GM12878 (cell line): ENCODE results near the gene IL23R. TPM values are rescaled to one million over a fixed set of nuclear protein-coding genes. Genes with fewer than 3 reads are reported as not detected.
A peak's percentile ranks its signal among the peaks of the same experiment; 100 is the strongest.

Source experiments
- ATAC-seq: fragments of 200-7000 bp; cut with Tn5 transposase; 3 replicates; pipeline ENCODE4 v1.9.1; 2020; ENCODE audit warnings: mild to moderate bottlenecking, moderate library complexity
- BruUV-seq: library from RNA; stranded (reverse); fragments of 400-500 nt; replicated peaks from 2 replicates; lab custom pipeline; 2021; lab: Mats Ljungman, UMichigan
- CTCF ChIA-PET: fragments of 300-600 bp; sonication (Branson Sonifier 250); formaldehyde crosslinking; extraction: SDS; loops from one replicate; lab custom pipeline; 2021; ENCODE audit warnings: inconsistent platforms; lab: Yijun Ruan, JAX
- POLR2A ChIA-PET: fragments of 350-600 bp; formaldehyde crosslinking; extraction: SDS; loops from one replicate; lab custom pipeline; 2021; ENCODE audit warnings: inconsistent platforms; lab: Charles Lee
- RAD21 ChIA-PET: fragments of 300-600 bp; sonication (Branson Sonifier 250); formaldehyde crosslinking; loops from one replicate; lab custom pipeline; 2023; ENCODE audit warnings: antibody characterized with exemption; ENCODE audit not compliant: unreplicated experiment; lab: Charles Lee
- SMC1A ChIA-PET: fragments of 300-600 bp; sonication (Branson Sonifier 250); formaldehyde crosslinking; loops from one replicate; lab custom pipeline; 2023; ENCODE audit not compliant: unreplicated experiment, uncharacterized antibody; lab: Charles Lee
- DNase-seq: peaks from one replicate; pipeline ENCODE4 v3.0.0-alpha.2; 2011; ENCODE audit warnings: low read depth, low spot score
- FAIRE-seq: peaks from 3 replicates; lab custom pipeline; 2011; peaks lifted over from hg19 to GRCh38; lab: Jason Lieb, UNC
- H2AFZ ChIP-seq: 2 replicates; pipeline ENCODE4 v1.6.0; 2011; ENCODE audit warnings: low read depth, low read length, control low read depth; ENCODE audit not compliant: control insufficient read depth
- H3K27ac ChIP-seq: 2 replicates; pipeline ENCODE4 v1.5.1; 2011; ENCODE audit warnings: control low read depth; ENCODE audit not compliant: control insufficient read depth, insufficient read depth
- H3K27me3 ChIP-seq, 2 experiments: replicated peaks in 1 of 2; 2 replicates each; pipeline versions ENCODE4 v1.6.0 to v1.6.1; 2011; ENCODE audit warnings: low read length in 1 of 2; ENCODE audit not compliant: control insufficient read depth in 2 of 2, insufficient read depth in 2 of 2
- H3K36me3 ChIP-seq, 2 experiments: 2 replicates each; pipeline ENCODE4 v1.5.1; 2011; ENCODE audit warnings: low read length in 1 of 2; ENCODE audit not compliant: control insufficient read depth in 2 of 2, insufficient read depth in 2 of 2
- H3K4me1 ChIP-seq: 2 replicates; pipeline ENCODE4 v1.6.1; 2011; ENCODE audit warnings: mild to moderate bottlenecking, low read length, moderate library complexity, mixed read lengths; ENCODE audit not compliant: control insufficient read depth, insufficient read depth
- H3K4me2 ChIP-seq: 2 replicates; pipeline ENCODE4 v1.6.0; 2011; ENCODE audit warnings: control low read depth; ENCODE audit not compliant: control insufficient read depth, insufficient read depth
- H3K4me3 ChIP-seq: fragments of 200-600 bp; sonication (generic); 2 replicates; pipeline ENCODE4 v1.5.1; 2016
- H3K79me2 ChIP-seq: 2 replicates; pipeline ENCODE4 v1.6.0; 2011; ENCODE audit warnings: low read length; ENCODE audit not compliant: control insufficient read depth, insufficient read depth
- H3K9ac ChIP-seq: 2 replicates; pipeline ENCODE4 v1.8.0; 2011; ENCODE audit warnings: low read length, control low read depth, mixed read lengths; ENCODE audit not compliant: control insufficient read depth, insufficient read depth
- H3K9me3 ChIP-seq: replicated peaks from 3 replicates; pipeline ENCODE4 v1.5.1; 2011; ENCODE audit warnings: mild to moderate bottlenecking, low read length; ENCODE audit not compliant: control insufficient read depth, insufficient read depth
- H4K20me1 ChIP-seq: 2 replicates; pipeline ENCODE4 v1.6.0; 2011; ENCODE audit not compliant: control insufficient read depth, insufficient read depth
- CHD1 ChIP-seq: IDR thresholded peaks from 2 replicates; pipeline ENCODE4 v1.6.1; 2012; ENCODE audit warnings: low read depth, low read length, improper control_type of control experiment
- E2F8 ChIP-seq: fragments of 450-650 bp; IDR thresholded peaks from 2 replicates; pipeline ENCODE4 v1.6.1; 2018; ENCODE audit warnings: mild to moderate bottlenecking, low read depth, moderate library complexity; ENCODE audit not compliant: partially characterized antibody
- ESRRA ChIP-seq: IDR thresholded peaks from 2 replicates; pipeline ENCODE4 v1.6.1; 2012; ENCODE audit warnings: mild to moderate bottlenecking, low read length, improper control_type of control experiment
- ETV6 ChIP-seq, 2 experiments: fragments of 450-650 bp in 1 of 2; IDR thresholded peaks in 1 of 2; conservative IDR thresholded peaks in 1 of 2; 2 replicates each; pipeline ENCODE4 v1.6.1; 2014; ENCODE audit warnings: antibody characterized with exemption in 1 of 2, borderline replicate concordance in 1 of 2, low read depth in 1 of 2, mild to moderate bottlenecking in 1 of 2, moderate library complexity in 1 of 2
- FOXM1 ChIP-seq: IDR thresholded peaks from 2 replicates; pipeline ENCODE4 v1.6.1; 2012; ENCODE audit warnings: low read depth, mild to moderate bottlenecking, inconsistent platforms, low read length, moderate library complexity
- GABPA ChIP-seq: IDR thresholded peaks from 2 replicates; pipeline ENCODE4 v1.6.1; 2014; ENCODE audit warnings: antibody characterized with exemption, low read depth, mild to moderate bottlenecking, inconsistent platforms
- JUND ChIP-seq: IDR thresholded peaks from 2 replicates; pipeline ENCODE4 v1.6.1; 2012; ENCODE audit warnings: low read depth, mild to moderate bottlenecking, low read length, improper control_type of control experiment, moderate library complexity
- MEF2A ChIP-seq: IDR thresholded peaks from 2 replicates; pipeline ENCODE4 v1.6.1; 2011; ENCODE audit warnings: low read depth, mild to moderate bottlenecking, low read length, moderate library complexity; ENCODE audit not compliant: insufficient read depth
- MTA2 ChIP-seq: fragments of 450-650 bp; IDR thresholded peaks from 2 replicates; pipeline ENCODE4 v1.6.1; 2016; ENCODE audit warnings: low read depth, mild to moderate bottlenecking, moderate library complexity
- NFYB ChIP-seq: IDR thresholded peaks from 2 replicates; pipeline ENCODE4 v1.6.1; 2011; ENCODE audit warnings: low read depth, mild to moderate bottlenecking, low read length, improper control_type of control experiment, moderate library complexity; ENCODE audit not compliant: insufficient read depth
- RBBP5 ChIP-seq: fragments of 200-600 bp; sonication (generic); conservative IDR thresholded peaks from 2 replicates; pipeline ENCODE4 v1.6.1; 2016
- SUPT20H ChIP-seq: IDR thresholded peaks from 2 replicates; pipeline ENCODE4 v1.6.1; 2011; ENCODE audit warnings: low read depth, mild to moderate bottlenecking, low read length, moderate library complexity, borderline replicate concordance; ENCODE audit not compliant: control insufficient read depth
- TARDBP ChIP-seq: IDR thresholded peaks from 2 replicates; pipeline ENCODE4 v1.6.1; 2016; ENCODE audit warnings: borderline replicate concordance
- WGBS: methylation state at CpG from one replicate; pipeline ENCODE4 v1.1.6; 2016; ENCODE audit warnings: low lambda C conversion rate; ENCODE audit not compliant: insufficient replicate concordance, insufficient coverage; ENCODE audit errors: missing lambda C conversion rate; 5-methylcytosine and 5-hydroxymethylcytosine counted together
- in situ Hi-C: fragments of 300-500 bp; cut with MboI; formaldehyde crosslinking; loops from 9 replicates; pipeline ENCODE4 v1.14.3; 2018; ENCODE audit warnings: mixed read lengths
- intact Hi-C: fragments of 100-400 bp; cut with micrococcal nuclease; formaldehyde crosslinking; loops from one replicate; pipeline ENCODE4 v1.14.2; 2022; ENCODE audit not compliant: unreplicated experiment
- polyA plus RNA-seq, 11 experiments: library from polyadenylated mRNA; depleted of rRNA in 4 of 11; unstranded in 6 of 11; stranded (reverse) in 5 of 11; fragments of >200 nt; fragmentation: Nextera tagmentation in 4 of 11; fragmentation: Illumina TruSeq in 1 of 11; extraction: Ambion mirVana in 4 of 11; extraction: Trizol in 1 of 11; gene quantifications; 1 replicate in 1 of 11; 2 replicates in 10 of 11; pipeline versions ENCODE4 v1.2.1 to v1.2.3, GENCODE V29; 2011 to 2016; ENCODE audit warnings: inconsistent platforms in 2 of 11, missing spikeins in 2 of 11, low read depth in 1 of 11
- total RNA-seq, 4 experiments: library from RNA; depleted of rRNA in 3 of 4; stranded (reverse); fragments of >200 nt in 3 of 4; fragmentation: Illumina TruSeq in 1 of 4; extraction: Trizol in 1 of 4; gene quantifications; 2 replicates each; pipeline versions ENCODE4 v1.2.1 to v1.2.3, GENCODE V29; 2013 to 2021

IL23R gene
- total and polyA plus RNA-seq, 10 of the 15 experiments (the other 5 are each of a cell fraction or from before 2014, with no cell fraction given) = 0.16 to 6.4 (median 0.59) TPM

DNA sequence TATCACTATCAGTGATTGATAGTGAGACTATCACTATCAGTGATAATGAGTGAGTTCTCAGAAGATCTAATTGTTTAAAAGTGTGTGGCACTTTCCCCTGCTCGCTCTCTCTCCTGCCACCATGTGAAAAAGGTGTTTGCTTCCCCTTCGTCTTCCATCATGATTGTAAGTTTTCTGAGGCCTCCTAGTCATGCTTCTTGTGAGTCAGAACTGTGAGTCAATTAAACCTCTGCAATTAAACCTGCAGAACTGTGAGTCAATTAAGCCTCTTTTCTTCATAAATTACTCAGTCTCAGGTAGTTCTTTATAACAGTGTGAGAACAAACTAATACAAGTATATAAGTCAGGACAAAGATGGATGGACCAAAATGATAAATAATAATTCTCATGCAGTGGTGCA, 7.0 kb upstream of the IL23R start:
- H3K36me3 ChIP-seq = no peaks in the 10 kb centered on the region
- no peak for DNase-seq
- TF ChIP-seq JUND = no peak
- no peak for TF ChIP-seq ESRRA
- TF ChIP-seq MTA2 = peak; percentile 48
- no peak for TF ChIP-seq CHD1
- ChIA-PET SMC1A (interaction anchor here (6.2 kb wide), 1 partner anchor 10 kb away, joined by 33 read pairs; no protein-coding TSS in a partner anchor), POLR2A (no interaction called here), RAD21 (no interaction called here), CTCF (no interaction called here)
- in situ Hi-C loops = loop anchor here (25.0 kb wide), 2 partner anchors 772 to 872 kb away; no protein-coding TSS in a partner anchor
- no peak overlapping the region for H3K27ac ChIP-seq
- no peaks in the 10 kb centered on the region for H4K20me1 ChIP-seq
- H2AFZ ChIP-seq = no peak overlapping the region
- H3K79me2 ChIP-seq = no peaks in the 10 kb centered on the region
- ATAC-seq = peak; percentile 23
- no peaks in the 10 kb centered on the region for H3K27me3 ChIP-seq
- no peak overlapping the region for H3K9ac ChIP-seq
- WGBS = 5% methylated on average over 2 of the region's 2 CpGs
- no peaks in the 10 kb centered on the region; the same call in 2 of the 3 replicates for H3K9me3 ChIP-seq
- BruUV-seq = no TSS peak
- FAIRE-seq = no peak
- no peaks in the 10 kb centered on the region for H3K4me1 ChIP-seq
- no peak overlapping the region for H3K4me3 ChIP-seq
- no peak overlapping the region for H3K4me2 ChIP-seq
- intact Hi-C loops = no loop called here

GRCh38 chr1:67162954-67163353, 3.3 kb upstream of the IL23R start:
- POLR2A ChIA-PET = no interaction called here
- SMC1A ChIA-PET = interaction anchor here (0.7 to 6.2 kb wide), 6 partner anchors 9 to 65 kb away, joined by 3 to 33 read pairs (median 4); no protein-coding TSS in a partner anchor
- CTCF ChIA-PET = interaction anchor here (0.7 to 4.9 kb wide), 4 partner anchors 10 to 50 kb away, joined by 3 to 43 read pairs (median 22); no protein-coding TSS in a partner anchor
- in situ Hi-C loops = loop anchor here (25.0 kb wide), 2 partner anchors 776 to 876 kb away; no protein-coding TSS in a partner anchor
- no peaks in the 10 kb centered on the region for H3K36me3 ChIP-seq
- no peak for FAIRE-seq
- H3K9ac ChIP-seq = no peak overlapping the region
- no peak for DNase-seq
- H2AFZ ChIP-seq = no peak overlapping the region; the same call in 1 of the 2 replicates
- H3K9me3 ChIP-seq = no peaks in the 10 kb centered on the region; the same call in 1 of the 3 replicates
- RAD21 ChIA-PET = interaction anchor here (1.0 to 1.5 kb wide), 4 partner anchors 9 to 176 kb away, joined by 3 to 5 read pairs (median 4); no protein-coding TSS in a partner anchor
- no peaks in the 10 kb centered on the region for H3K27me3 ChIP-seq
- ATAC-seq = peak; percentile 53
- intact Hi-C loops = loop anchor here (10.0 kb wide), 1 partner anchor 768 kb away; no protein-coding TSS in a partner anchor
- BruUV-seq = no TSS peak
- no peak overlapping the region for H3K4me2 ChIP-seq
- H3K4me3 ChIP-seq = no peak overlapping the region
- no peak overlapping the region for H3K27ac ChIP-seq
- WGBS = 60% methylated on average over 2 of the region's 2 CpGs
- H4K20me1 ChIP-seq = no peaks in the 10 kb centered on the region
- no peaks in the 10 kb centered on the region for H3K79me2 ChIP-seq
- H3K4me1 ChIP-seq = peaks cover 3% of the 10 kb centered on the region; the same call in 1 of the 2 replicates
- 0 out of 2 replicates have a peak, but pooled peaks have one; percentile 25 for TF ChIP-seq MEF2A
- no peak for TF ChIP-seq TARDBP
- TF ChIP-seq E2F8 = no peak
- TF ChIP-seq CHD1 = no peak
- TF ChIP-seq FOXM1 = no peak
- TF ChIP-seq NFYB = no peak
- peak in 1 of 2 experiments; percentile 48; a peak in 1 of 4 replicates for TF ChIP-seq ETV6 (conservative IDR thresholded peaks at IDR 0.05 in 1 of 2, IDR thresholded peaks at IDR 0.05 in 1 of 2; ENCODE audit: borderline replicate concordance in 1 of 2, low read depth in 1 of 2)
- no peak for TF ChIP-seq GABPA
- TF ChIP-seq SUPT20H = no peak
- TF ChIP-seq RBBP5 = no peak
- TF ChIP-seq ESRRA = no peak
